ENCODE data around the gene DENND5B. TPM values are rescaled to one million over a fixed set of nuclear protein-coding genes. Genes with fewer than 3 reads are reported as not detected.
"Not testable (repeated sequence)": the region's sequence is repeated elsewhere in the genome, so short reads cannot be mapped to it uniquely, and the experiment has no call there.

Gene DENND5B
- total and polyA plus RNA-seq, 4 donors, result 4.5 to 23.1 (median 9.3) TPM

DNA sequence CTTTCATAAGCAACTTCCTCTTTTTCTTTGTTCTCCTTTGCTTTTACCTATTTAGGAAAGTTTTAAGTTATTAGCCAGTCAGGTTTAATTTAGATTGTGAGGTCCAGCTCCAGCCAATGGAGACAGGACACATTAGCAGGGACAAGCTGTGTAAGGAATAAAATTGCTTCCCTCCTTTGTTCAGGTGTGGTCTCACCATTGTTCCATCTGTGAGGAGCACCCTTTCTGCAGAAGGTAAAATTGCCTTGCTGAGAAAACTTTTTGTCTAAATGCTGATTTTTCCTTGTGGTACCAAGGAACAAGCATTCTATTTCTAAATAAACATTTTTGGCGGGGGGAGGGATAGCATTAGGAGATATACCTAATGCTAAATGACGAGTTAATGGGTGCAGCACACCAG is 17.4 kb upstream of the DENND5B start:
- not testable (repeated sequence) for H3K27ac ChIP-seq (ENCODE audit: low read depth in 1 of 2, low read length in 2 of 2); DNase-seq (ENCODE audit: low spot score); H3K27me3 ChIP-seq (ENCODE audit: control insufficient read depth in 4 of 4, insufficient read depth in 4 of 4, low read length in 3 of 4); H3K9me3 ChIP-seq (ENCODE audit: control insufficient read depth in 4 of 4, low read length in 3 of 4); H3K9ac ChIP-seq (ENCODE audit: low read depth in 1 of 2, low read length in 2 of 2); H3K4me1 ChIP-seq (ENCODE audit: control insufficient read depth in 4 of 4, insufficient read depth in 4 of 4, low read length in 3 of 4); H3K4me3 ChIP-seq (ENCODE audit: low read depth in 1 of 3, low read length in 3 of 3); H3K36me3 ChIP-seq (ENCODE audit: control insufficient read depth in 4 of 4, insufficient read depth in 3 of 4, low read depth in 1 of 4, low read length in 3 of 4)
- 87% methylated on average over 2 of the region's 2 CpGs for WGBS

DNA sequence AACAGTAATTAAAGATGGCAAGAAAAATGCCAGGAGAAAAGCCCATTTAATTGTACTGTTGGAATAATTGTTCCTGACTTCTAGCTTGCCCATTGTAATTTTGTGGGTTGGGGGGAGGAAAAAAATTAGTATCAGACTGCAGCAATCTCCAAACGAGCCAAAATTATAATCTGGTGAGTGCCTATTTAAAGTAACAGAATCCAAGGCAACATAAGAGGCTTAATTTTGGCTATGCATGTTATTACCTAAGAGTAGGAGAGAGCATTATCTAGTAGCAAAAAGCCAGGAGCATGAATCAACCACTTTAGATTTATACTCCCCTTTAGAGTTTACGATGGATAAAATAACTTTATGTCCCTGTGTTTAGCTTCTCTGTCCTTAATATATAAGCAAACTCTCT is 14.6 kb upstream of the DENND5B start:
- Histone ChIP-seq H3K9me3 (ENCODE audit: control insufficient read depth in 4 of 4, low read length in 3 of 4) (peaks cover 0 to 6% (median 1%) of the 10 kb centered on the region in 4 donors), H3K4me1 (ENCODE audit: control insufficient read depth in 4 of 4, insufficient read depth in 4 of 4, low read length in 3 of 4) (no peaks in the 10 kb centered on the region), H3K27ac (ENCODE audit: low read depth in 1 of 2, low read length in 2 of 2) (no peak overlapping the region), H3K9ac (ENCODE audit: low read depth in 1 of 2, low read length in 2 of 2) (no peak overlapping the region), H3K27me3 (ENCODE audit: control insufficient read depth in 4 of 4, insufficient read depth in 4 of 4, low read length in 3 of 4) (no peaks in the 10 kb centered on the region), H3K36me3 (ENCODE audit: control insufficient read depth in 4 of 4, insufficient read depth in 3 of 4, low read depth in 1 of 4, low read length in 3 of 4) (no peaks in the 10 kb centered on the region), H3K4me3 (ENCODE audit: low read depth in 1 of 3, low read length in 3 of 3) (no peak overlapping the region)
- DNase-seq (ENCODE audit: low spot score), result no peak
- 76% methylated on average over 2 of the region's 2 CpGs for WGBS
- TF ChIP-seq, protein P1, sequence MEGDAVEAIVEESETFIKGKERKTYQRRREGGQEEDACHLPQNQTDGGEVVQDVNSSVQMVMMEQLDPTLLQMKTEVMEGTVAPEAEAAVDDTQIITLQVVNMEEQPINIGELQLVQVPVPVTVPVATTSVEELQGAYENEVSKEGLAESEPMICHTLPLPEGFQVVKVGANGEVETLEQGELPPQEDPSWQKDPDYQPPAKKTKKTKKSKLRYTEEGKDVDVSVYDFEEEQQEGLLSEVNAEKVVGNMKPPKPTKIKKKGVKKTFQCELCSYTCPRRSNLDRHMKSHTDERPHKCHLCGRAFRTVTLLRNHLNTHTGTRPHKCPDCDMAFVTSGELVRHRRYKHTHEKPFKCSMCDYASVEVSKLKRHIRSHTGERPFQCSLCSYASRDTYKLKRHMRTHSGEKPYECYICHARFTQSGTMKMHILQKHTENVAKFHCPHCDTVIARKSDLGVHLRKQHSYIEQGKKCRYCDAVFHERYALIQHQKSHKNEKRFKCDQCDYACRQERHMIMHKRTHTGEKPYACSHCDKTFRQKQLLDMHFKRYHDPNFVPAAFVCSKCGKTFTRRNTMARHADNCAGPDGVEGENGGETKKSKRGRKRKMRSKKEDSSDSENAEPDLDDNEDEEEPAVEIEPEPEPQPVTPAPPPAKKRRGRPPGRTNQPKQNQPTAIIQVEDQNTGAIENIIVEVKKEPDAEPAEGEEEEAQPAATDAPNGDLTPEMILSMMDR (IDR thresholded peaks at IDR 0.05; ENCODE audit: low read depth, low read length, missing input control), result no peak
- TF ChIP-seq NR2F2 (IDR thresholded peaks at IDR 0.05) (no peak), FOXA2 (IDR thresholded peaks at IDR 0.05) (no peak), YY1 (IDR thresholded peaks at IDR 0.05) (no peak), HNF4G (IDR thresholded peaks at IDR 0.05) (no peak)
- TF ChIP-seq, protein P2, sequence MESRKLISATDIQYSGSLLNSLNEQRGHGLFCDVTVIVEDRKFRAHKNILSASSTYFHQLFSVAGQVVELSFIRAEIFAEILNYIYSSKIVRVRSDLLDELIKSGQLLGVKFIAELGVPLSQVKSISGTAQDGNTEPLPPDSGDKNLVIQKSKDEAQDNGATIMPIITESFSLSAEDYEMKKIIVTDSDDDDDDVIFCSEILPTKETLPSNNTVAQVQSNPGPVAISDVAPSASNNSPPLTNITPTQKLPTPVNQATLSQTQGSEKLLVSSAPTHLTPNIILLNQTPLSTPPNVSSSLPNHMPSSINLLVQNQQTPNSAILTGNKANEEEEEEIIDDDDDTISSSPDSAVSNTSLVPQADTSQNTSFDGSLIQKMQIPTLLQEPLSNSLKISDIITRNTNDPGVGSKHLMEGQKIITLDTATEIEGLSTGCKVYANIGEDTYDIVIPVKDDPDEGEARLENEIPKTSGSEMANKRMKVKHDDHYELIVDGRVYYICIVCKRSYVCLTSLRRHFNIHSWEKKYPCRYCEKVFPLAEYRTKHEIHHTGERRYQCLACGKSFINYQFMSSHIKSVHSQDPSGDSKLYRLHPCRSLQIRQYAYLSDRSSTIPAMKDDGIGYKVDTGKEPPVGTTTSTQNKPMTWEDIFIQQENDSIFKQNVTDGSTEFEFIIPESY (IDR thresholded peaks at IDR 0.05), result no peak

DNA sequence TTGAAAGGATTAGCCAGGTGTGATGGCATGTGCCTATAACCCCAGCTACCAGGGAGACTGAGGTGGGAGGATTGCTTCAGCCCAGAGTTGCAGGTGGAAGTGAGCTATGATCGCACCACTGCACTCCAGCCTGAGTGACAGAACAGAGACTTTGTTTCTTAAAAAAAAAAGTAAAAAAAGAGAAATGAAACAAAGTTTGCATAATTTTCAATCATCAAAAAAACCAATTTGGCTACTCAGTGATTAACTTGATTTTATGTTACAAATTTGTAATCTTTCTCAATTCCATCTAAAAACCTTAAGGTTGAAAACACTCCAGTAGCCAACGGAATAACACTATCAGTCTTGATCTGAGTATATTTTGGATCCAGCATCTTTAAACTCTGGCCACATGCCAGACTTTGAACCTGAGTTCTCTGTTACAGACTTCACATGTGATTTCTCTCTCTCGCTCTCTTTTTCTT is 12.6 kb upstream of the DENND5B start:
- Histone ChIP-seq H3K36me3 (ENCODE audit: control insufficient read depth in 4 of 4, insufficient read depth in 3 of 4, low read depth in 1 of 4, low read length in 3 of 4) (no peaks in the 10 kb centered on the region), H3K27ac (ENCODE audit: low read depth in 1 of 2, low read length in 2 of 2) (no peak overlapping the region)

More for the DNA sequence above, 12.6 kb upstream of the DENND5B start:
- Histone ChIP-seq H3K9ac (ENCODE audit: low read depth in 1 of 2, low read length in 2 of 2) (no peak overlapping the region), H3K9me3 (ENCODE audit: control insufficient read depth in 4 of 4, low read length in 3 of 4) (peaks cover 0 to 6% (median 1%) of the 10 kb centered on the region in 4 donors), H3K27me3 (ENCODE audit: control insufficient read depth in 4 of 4, insufficient read depth in 4 of 4, low read length in 3 of 4) (no peaks in the 10 kb centered on the region), H3K4me1 (ENCODE audit: control insufficient read depth in 4 of 4, insufficient read depth in 4 of 4, low read length in 3 of 4) (no peaks in the 10 kb centered on the region), H3K4me3 (ENCODE audit: low read depth in 1 of 3, low read length in 3 of 3) (no peak overlapping the region)
- WGBS, result 80% methylated on average over 3 of the region's 3 CpGs
- DNase-seq (ENCODE audit: low spot score), result no peak
- TF ChIP-seq RAD21 (IDR thresholded peaks at IDR 0.05) (no peak), FOXA2 (IDR thresholded peaks at IDR 0.05) (no peak), YY1 (IDR thresholded peaks at IDR 0.05) (no peak), HNF4G (IDR thresholded peaks at IDR 0.05) (no peak), TAF1 (conservative IDR thresholded peaks at IDR 0.05) (no peak), SP1 (IDR thresholded peaks at IDR 0.05) (no peak), GABPA (IDR thresholded peaks at IDR 0.05 in 1 of 2, conservative IDR thresholded peaks at IDR 0.05 in 1 of 2) (no peak)
- TF ChIP-seq, protein P1 (IDR thresholded peaks at IDR 0.05; ENCODE audit: low read depth, low read length, missing input control), result no peak
- TF ChIP-seq, protein P3, sequence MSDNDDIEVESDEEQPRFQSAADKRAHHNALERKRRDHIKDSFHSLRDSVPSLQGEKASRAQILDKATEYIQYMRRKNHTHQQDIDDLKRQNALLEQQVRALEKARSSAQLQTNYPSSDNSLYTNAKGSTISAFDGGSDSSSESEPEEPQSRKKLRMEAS (IDR thresholded peaks at IDR 0.05), result no peak
- TF ChIP-seq, protein P4, sequence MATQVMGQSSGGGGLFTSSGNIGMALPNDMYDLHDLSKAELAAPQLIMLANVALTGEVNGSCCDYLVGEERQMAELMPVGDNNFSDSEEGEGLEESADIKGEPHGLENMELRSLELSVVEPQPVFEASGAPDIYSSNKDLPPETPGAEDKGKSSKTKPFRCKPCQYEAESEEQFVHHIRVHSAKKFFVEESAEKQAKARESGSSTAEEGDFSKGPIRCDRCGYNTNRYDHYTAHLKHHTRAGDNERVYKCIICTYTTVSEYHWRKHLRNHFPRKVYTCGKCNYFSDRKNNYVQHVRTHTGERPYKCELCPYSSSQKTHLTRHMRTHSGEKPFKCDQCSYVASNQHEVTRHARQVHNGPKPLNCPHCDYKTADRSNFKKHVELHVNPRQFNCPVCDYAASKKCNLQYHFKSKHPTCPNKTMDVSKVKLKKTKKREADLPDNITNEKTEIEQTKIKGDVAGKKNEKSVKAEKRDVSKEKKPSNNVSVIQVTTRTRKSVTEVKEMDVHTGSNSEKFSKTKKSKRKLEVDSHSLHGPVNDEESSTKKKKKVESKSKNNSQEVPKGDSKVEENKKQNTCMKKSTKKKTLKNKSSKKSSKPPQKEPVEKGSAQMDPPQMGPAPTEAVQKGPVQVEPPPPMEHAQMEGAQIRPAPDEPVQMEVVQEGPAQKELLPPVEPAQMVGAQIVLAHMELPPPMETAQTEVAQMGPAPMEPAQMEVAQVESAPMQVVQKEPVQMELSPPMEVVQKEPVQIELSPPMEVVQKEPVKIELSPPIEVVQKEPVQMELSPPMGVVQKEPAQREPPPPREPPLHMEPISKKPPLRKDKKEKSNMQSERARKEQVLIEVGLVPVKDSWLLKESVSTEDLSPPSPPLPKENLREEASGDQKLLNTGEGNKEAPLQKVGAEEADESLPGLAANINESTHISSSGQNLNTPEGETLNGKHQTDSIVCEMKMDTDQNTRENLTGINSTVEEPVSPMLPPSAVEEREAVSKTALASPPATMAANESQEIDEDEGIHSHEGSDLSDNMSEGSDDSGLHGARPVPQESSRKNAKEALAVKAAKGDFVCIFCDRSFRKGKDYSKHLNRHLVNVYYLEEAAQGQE (IDR thresholded peaks at IDR 0.05), result no peak

Data from liver (tissue), 9 donors.